SK-N-SH treated with all-trans-retinoic acid at 6 μM for 48 hours (cell line): ENCODE measurements around the gene FAM124A.

Experiments used
- ATAC-seq: fragments of 200-7000 bp; cut with Tn5 transposase; 3 replicates; pipeline ENCODE4 v1.9.1; 2020; ENCODE audit warnings: mild to moderate bottlenecking, moderate library complexity
- ARNTL ChIP-seq: fragments of 450-650 bp; formaldehyde crosslinking; IDR thresholded peaks from 2 replicates; pipeline ENCODE4 v1.5.0; 2020; ENCODE audit warnings: low read depth, mild to moderate bottlenecking, moderate library complexity, borderline replicate concordance
- BACH2 ChIP-seq: fragments of 250-450 bp; sonication (Bioruptor Pico); IDR thresholded peaks from 2 replicates; pipeline ENCODE4 v1.9.0; 2021; ENCODE audit warnings: mild to moderate bottlenecking, borderline replicate concordance
- CREB5 ChIP-seq: fragments of 250-450 bp; sonication (Bioruptor Pico); IDR thresholded peaks from 2 replicates; pipeline ENCODE4 v1.5.1; 2020; ENCODE audit warnings: low read depth, mild to moderate bottlenecking, moderate library complexity
- CSDC2 ChIP-seq: fragments of 250-450 bp; sonication (Bioruptor Pico); IDR thresholded peaks from 2 replicates; pipeline ENCODE4 v1.5.0; 2020; ENCODE audit warnings: mild to moderate bottlenecking, moderate library complexity
- CSRNP3 ChIP-seq: fragments of 250-450 bp; sonication (Bioruptor Pico); IDR thresholded peaks from 2 replicates; pipeline ENCODE4 v1.5.1; 2021; ENCODE audit warnings: mild to moderate bottlenecking, moderate library complexity
- ESRRG ChIP-seq: fragments of 250-450 bp; sonication (Bioruptor Pico); IDR thresholded peaks from 2 replicates; pipeline ENCODE4 v1.6.1; 2021; ENCODE audit warnings: mild to moderate bottlenecking
- GLIS3 ChIP-seq: fragments of 250-450 bp; sonication (Bioruptor Pico); IDR thresholded peaks from 2 replicates; pipeline ENCODE4 v1.5.0; 2020; ENCODE audit warnings: mild to moderate bottlenecking, moderate library complexity
- ISL1 ChIP-seq: fragments of 250-450 bp; sonication (Bioruptor Pico); IDR thresholded peaks from 2 replicates; pipeline ENCODE4 v2.1.2; 2022; ENCODE audit warnings: mild to moderate bottlenecking, moderate library complexity
- OSR1 ChIP-seq: fragments of 250-450 bp; sonication (Bioruptor Pico); IDR thresholded peaks from 2 replicates; pipeline ENCODE4 v1.8.0; 2022; ENCODE audit warnings: moderate library complexity, mild to moderate bottlenecking, inconsistent platforms
- PATZ1 ChIP-seq: fragments of 250-450 bp; sonication (Bioruptor Pico); IDR thresholded peaks from 2 replicates; pipeline ENCODE4 v1.8.0; 2020; ENCODE audit warnings: mild to moderate bottlenecking, moderate library complexity, borderline replicate concordance
- PPARA ChIP-seq: fragments of 250-450 bp; sonication (Bioruptor Pico); IDR thresholded peaks from 2 replicates; pipeline ENCODE4 v1.5.0; 2020; ENCODE audit warnings: mild to moderate bottlenecking, borderline replicate concordance
- RARB ChIP-seq: fragments of 250-450 bp; sonication (Bioruptor Pico); IDR thresholded peaks from 2 replicates; pipeline ENCODE4 v1.8.0; 2021; ENCODE audit warnings: mild to moderate bottlenecking, moderate library complexity
- SNAI2 ChIP-seq: fragments of 250-450 bp; sonication (Bioruptor Pico); IDR thresholded peaks from 2 replicates; pipeline ENCODE4 v1.5.0; 2020; ENCODE audit warnings: mild to moderate bottlenecking, moderate library complexity
- TCF4 ChIP-seq: fragments of 250-450 bp; sonication (Bioruptor Pico); IDR thresholded peaks from 2 replicates; pipeline ENCODE4 v1.8.0; 2021; ENCODE audit warnings: mild to moderate bottlenecking, moderate library complexity, borderline replicate concordance
- TOX ChIP-seq: fragments of 250-450 bp; sonication (Bioruptor Pico); IDR thresholded peaks from 2 replicates; pipeline ENCODE4 v1.8.0; 2021; ENCODE audit warnings: mild to moderate bottlenecking, moderate library complexity, borderline replicate concordance
- ZC3H10 ChIP-seq: fragments of 250-450 bp; sonication (Bioruptor Pico); IDR thresholded peaks from 2 replicates; pipeline ENCODE4 v1.5.1; 2021; ENCODE audit warnings: mild to moderate bottlenecking, moderate library complexity
- ZFP3 ChIP-seq: fragments of 250-450 bp; sonication (Bioruptor Pico); IDR thresholded peaks from 2 replicates; pipeline ENCODE4 v1.5.0; 2020; ENCODE audit warnings: mild to moderate bottlenecking, moderate library complexity
- ZFP30 ChIP-seq: fragments of 450-650 bp; formaldehyde crosslinking; IDR thresholded peaks from 2 replicates; pipeline ENCODE4 v1.5.0; 2022; ENCODE audit warnings: mild to moderate bottlenecking, moderate library complexity
- ZNF565 ChIP-seq: fragments of 450-650 bp; formaldehyde crosslinking; conservative IDR thresholded peaks from 2 replicates; pipeline ENCODE4 v1.5.0; 2020; ENCODE audit warnings: low read depth, mild to moderate bottlenecking, moderate library complexity
- ZNF70 ChIP-seq: fragments of 450-650 bp; formaldehyde crosslinking; IDR thresholded peaks from 2 replicates; pipeline ENCODE4 v1.5.0; 2020; ENCODE audit warnings: mild to moderate bottlenecking, moderate library complexity
- ZNF8 ChIP-seq: fragments of 450-650 bp; formaldehyde crosslinking; IDR thresholded peaks from 2 replicates; pipeline ENCODE4 v1.5.0; 2020; ENCODE audit warnings: mild to moderate bottlenecking, moderate library complexity
- TF ChIP-seq, protein P1 (sequence below): fragments of 250-450 bp; sonication (Bioruptor Pico); IDR thresholded peaks from 2 replicates; pipeline ENCODE4 v1.5.0; 2020; ENCODE audit warnings: mild to moderate bottlenecking, moderate library complexity

Gene FAM124A

DNA sequence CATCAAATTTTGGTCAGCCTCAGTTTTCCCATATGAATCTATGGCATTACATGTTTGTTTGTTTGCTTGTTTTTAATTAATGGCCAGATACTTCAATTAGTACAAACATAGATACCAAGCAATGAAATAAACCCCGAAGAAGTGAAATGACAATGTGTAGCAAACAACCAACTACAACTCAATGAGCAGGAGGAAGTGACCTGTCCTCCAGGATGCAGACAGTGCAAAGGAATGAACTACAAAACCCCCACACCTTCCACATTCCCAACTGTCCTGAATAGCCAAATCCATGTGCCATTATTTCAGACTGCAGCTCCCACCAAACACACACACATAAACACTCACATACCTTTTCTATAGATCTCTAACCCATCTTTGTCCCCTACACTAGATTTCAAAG, 45.0 kb upstream of the FAM124A start:
- ATAC-seq, result no peak

GRCh38 chr13:51178456-51179074, 43.6 kb upstream of the FAM124A start:
- TF ChIP-seq ZNF70 (CRISPR knock-in tag), result no peak

More for the DNA sequence above, 45.0 kb upstream of the FAM124A start:
- no peak for TF ChIP-seq ZC3H10 (CRISPR knock-in tag)
- TF ChIP-seq TCF4 (CRISPR knock-in tag), result no peak
- no peak for TF ChIP-seq CSDC2 (CRISPR knock-in tag)

GRCh38 chr13:51179432-51179971, 42.7 kb upstream of the FAM124A start:
- no peak for TF ChIP-seq ZC3H10 (CRISPR knock-in tag)
- TF ChIP-seq ZNF70 (CRISPR knock-in tag), result no peak
- TF ChIP-seq ZNF565 (CRISPR knock-in tag), result no peak
- TF ChIP-seq, protein P1, sequence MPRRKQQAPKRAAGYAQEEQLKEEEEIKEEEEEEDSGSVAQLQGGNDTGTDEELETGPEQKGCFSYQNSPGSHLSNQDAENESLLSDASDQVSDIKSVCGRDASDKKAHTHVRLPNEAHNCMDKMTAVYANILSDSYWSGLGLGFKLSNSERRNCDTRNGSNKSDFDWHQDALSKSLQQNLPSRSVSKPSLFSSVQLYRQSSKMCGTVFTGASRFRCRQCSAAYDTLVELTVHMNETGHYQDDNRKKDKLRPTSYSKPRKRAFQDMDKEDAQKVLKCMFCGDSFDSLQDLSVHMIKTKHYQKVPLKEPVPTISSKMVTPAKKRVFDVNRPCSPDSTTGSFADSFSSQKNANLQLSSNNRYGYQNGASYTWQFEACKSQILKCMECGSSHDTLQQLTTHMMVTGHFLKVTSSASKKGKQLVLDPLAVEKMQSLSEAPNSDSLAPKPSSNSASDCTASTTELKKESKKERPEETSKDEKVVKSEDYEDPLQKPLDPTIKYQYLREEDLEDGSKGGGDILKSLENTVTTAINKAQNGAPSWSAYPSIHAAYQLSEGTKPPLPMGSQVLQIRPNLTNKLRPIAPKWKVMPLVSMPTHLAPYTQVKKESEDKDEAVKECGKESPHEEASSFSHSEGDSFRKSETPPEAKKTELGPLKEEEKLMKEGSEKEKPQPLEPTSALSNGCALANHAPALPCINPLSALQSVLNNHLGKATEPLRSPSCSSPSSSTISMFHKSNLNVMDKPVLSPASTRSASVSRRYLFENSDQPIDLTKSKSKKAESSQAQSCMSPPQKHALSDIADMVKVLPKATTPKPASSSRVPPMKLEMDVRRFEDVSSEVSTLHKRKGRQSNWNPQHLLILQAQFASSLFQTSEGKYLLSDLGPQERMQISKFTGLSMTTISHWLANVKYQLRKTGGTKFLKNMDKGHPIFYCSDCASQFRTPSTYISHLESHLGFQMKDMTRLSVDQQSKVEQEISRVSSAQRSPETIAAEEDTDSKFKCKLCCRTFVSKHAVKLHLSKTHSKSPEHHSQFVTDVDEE (CRISPR knock-in tag), result no peak
- no peak for TF ChIP-seq ISL1 (CRISPR knock-in tag)
- no peak for TF ChIP-seq RARB (CRISPR knock-in tag)
- no peak for TF ChIP-seq GLIS3 (CRISPR knock-in tag)
- no peak for TF ChIP-seq ZFP30 (CRISPR knock-in tag)
- no peak for TF ChIP-seq OSR1 (CRISPR knock-in tag)
- TF ChIP-seq ARNTL (CRISPR knock-in tag), result no peak
- TF ChIP-seq CSRNP3 (CRISPR knock-in tag), result no peak
- TF ChIP-seq ZFP3 (CRISPR knock-in tag), result no peak
- no peak for TF ChIP-seq SNAI2 (CRISPR knock-in tag)
- no peak for TF ChIP-seq ESRRG (CRISPR knock-in tag)
- TF ChIP-seq BACH2, result no peak
- no peak for TF ChIP-seq TCF4 (CRISPR knock-in tag)
- no peak for TF ChIP-seq TOX (CRISPR knock-in tag)
- ATAC-seq, result no peak

More at GRCh38 chr13:51178456-51179074, 43.6 kb upstream of the FAM124A start:
- ATAC-seq, result no peak

- no peak for ATAC-seq
- TF ChIP-seq ESRRG (CRISPR knock-in tag) (no peak), OSR1 (CRISPR knock-in tag) (no peak), ARNTL (CRISPR knock-in tag) (no peak), RARB (CRISPR knock-in tag) (no peak), ZFP3 (CRISPR knock-in tag) (no peak), PPARA (CRISPR knock-in tag) (no peak), ZNF565 (CRISPR knock-in tag) (no peak), ZNF8 (CRISPR knock-in tag) (no peak), ZC3H10 (CRISPR knock-in tag) (no peak), SNAI2 (CRISPR knock-in tag) (no peak), TCF4 (CRISPR knock-in tag) (no peak), ZNF70 (CRISPR knock-in tag) (no peak), GLIS3 (CRISPR knock-in tag) (no peak)
- TF ChIP-seq, all 23 proteins: peak for 0
Observed at GRCh38 chr13:51180853-51181511, 41.2 kb upstream of the FAM124A start.

GRCh38 chr13:51181786-51182383, 40.3 kb upstream of the FAM124A start:
- ATAC-seq, result no peak
- no peak for TF ChIP-seq ZFP3 (CRISPR knock-in tag)
- TF ChIP-seq GLIS3 (CRISPR knock-in tag), result no peak
- no peak for TF ChIP-seq SNAI2 (CRISPR knock-in tag)
- no peak for TF ChIP-seq CREB5
- TF ChIP-seq PPARA (CRISPR knock-in tag), result no peak
- no peak for TF ChIP-seq TOX (CRISPR knock-in tag)
- no peak for TF ChIP-seq ZNF70 (CRISPR knock-in tag)
- TF ChIP-seq CSDC2 (CRISPR knock-in tag), result no peak
- no peak for TF ChIP-seq PATZ1 (CRISPR knock-in tag)
- TF ChIP-seq ZFP30 (CRISPR knock-in tag), result no peak
